ENCODE measurements around the gene ULK4.
"Not testable (repeated sequence)": the region's sequence is repeated elsewhere in the genome, so short reads cannot be mapped to it uniquely, and the experiment has no call there.

ULK4 gene

GRCh38 chr3:41296556-41296955 is 665.3 kb downstream of the ULK4 start:
- ATAC-seq: no peak

GRCh38 chr3:41295740-41296139 is 666.2 kb downstream of the ULK4 start:
- peak in 1 of 2 donors; percentile 24 for ATAC-seq

GRCh38 chr3:41293169-41293681 is 668.7 kb downstream of the ULK4 start:
- ATAC-seq: no peak

- no peak for ATAC-seq
Observed at GRCh38 chr3:41290736-41291135, 671.2 kb downstream of the ULK4 start.

GRCh38 chr3:41290306-41290705 is 671.6 kb downstream of the ULK4 start:
- ATAC-seq: no peak

GRCh38 chr3:41288785-41289184 is 673.1 kb downstream of the ULK4 start:
- no peak for ATAC-seq

- ATAC-seq: no peak
Observed at GRCh38 chr3:41286305-41286704, 675.6 kb downstream of the ULK4 start.

- not testable (repeated sequence) for ATAC-seq
Observed at GRCh38 chr3:41284934-41285333, 677.0 kb downstream of the ULK4 start.

- no peak for ATAC-seq
Observed at GRCh38 chr3:41277790-41278465, 684.0 kb downstream of the ULK4 start.

- no peak for ATAC-seq
Observed at GRCh38 chr3:41276191-41276590, 685.7 kb downstream of the ULK4 start.

GRCh38 chr3:41274944-41275668 is 686.8 kb downstream of the ULK4 start:
- ATAC-seq: no peak

GRCh38 chr3:41272667-41273066 is 689.2 kb downstream of the ULK4 start:
- ATAC-seq: no peak

- no peak for ATAC-seq
Observed at GRCh38 chr3:41267975-41268640, 693.8 kb downstream of the ULK4 start.

- no peak for ATAC-seq
Observed at GRCh38 chr3:41265823-41266273, 696.1 kb downstream of the ULK4 start.

- ATAC-seq: no peak
Observed at GRCh38 chr3:41265011-41265545, 696.8 kb downstream of the ULK4 start.

GRCh38 chr3:41260063-41260450 is 701.8 kb downstream of the ULK4 start:
- no peak for ATAC-seq

GRCh38 chr3:41259449-41260062 is 702.3 kb downstream of the ULK4 start:
- no peak for ATAC-seq

- no peak for ATAC-seq
Observed at GRCh38 chr3:41258239-41258800, 703.6 kb downstream of the ULK4 start.

GRCh38 chr3:41251593-41251992 is 710.3 kb downstream of the ULK4 start:
- ATAC-seq: no peak

- ATAC-seq: no peak
Observed at GRCh38 chr3:41250825-41251224, 711.1 kb downstream of the ULK4 start.

- no peak for ATAC-seq
Observed at GRCh38 chr3:41249318-41249717, 712.6 kb downstream of the ULK4 start.

GRCh38 chr3:41248525-41248924 is 713.4 kb downstream of the ULK4 start:
- no peak for ATAC-seq

All from activated CD4-positive, CD25-positive, alpha-beta regulatory T cell treated with anti-CD3 and anti-CD28 coated beads, Interleukin-2, amount 50 U/mL, for 24 hours (primary cell).